ENCODE results near the gene PHTF2. TPM values are rescaled to one million over a fixed set of nuclear protein-coding genes. Genes with fewer than 3 reads are reported as not detected.

The PHTF2 gene
- polyA plus RNA-seq, 1 of the 3 experiments (the other 2 are of a cell fraction): 21.2 TPM

DNA sequence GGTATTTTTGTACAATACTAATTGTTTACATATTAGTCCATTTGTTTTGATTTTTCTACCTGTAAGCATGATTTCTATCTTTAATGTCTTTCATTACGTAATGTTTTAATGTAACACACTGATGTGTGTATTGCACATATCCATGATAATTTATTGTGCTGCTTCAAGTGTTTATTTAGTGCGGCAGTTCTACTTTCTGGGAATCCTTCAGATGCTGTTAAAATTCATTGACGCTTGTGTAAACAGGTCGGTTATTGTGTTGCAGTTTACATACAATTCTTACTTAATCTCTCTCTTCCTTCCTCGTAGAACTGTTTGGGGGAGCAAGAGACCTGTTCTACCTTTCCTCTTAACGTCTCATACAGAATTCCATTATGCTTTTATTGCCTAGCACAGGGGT lies 7.2 kb upstream of the PHTF2 start:
- Histone ChIP-seq H2AFZ (ENCODE audit: low read depth) (no peak overlapping the region), H3K9me3 (no peaks in the 10 kb centered on the region), H3K4me2 (no peak overlapping the region), H3K27me3 (ENCODE audit: insufficient read depth) (no peaks in the 10 kb centered on the region), H3K36me3 (replicated peaks in 1 of 2; ENCODE audit: control insufficient read depth in 1 of 2, insufficient read depth in 2 of 2, low read length in 1 of 2) (peaks cover 10 to 25% of the 10 kb centered on the region in 2 experiments), H3K4me1 (ENCODE audit: control insufficient read depth in 1 of 2, insufficient read depth in 2 of 2, low read depth in 1 of 2, low read length in 1 of 2) (no peaks in the 10 kb centered on the region; a peak in 1 of 4 replicates), H3K9ac (no peak overlapping the region), H3K9me2 (no peaks in the 10 kb centered on the region), H3F3A (replicated peaks; ENCODE audit: insufficient read depth) (peaks cover 17% of the 10 kb centered on the region), H3K27ac (ENCODE audit: low read depth in 2 of 2, low read length in 1 of 2) (no peak overlapping the region; a peak in 1 of 4 replicates), H3K4me3 (ENCODE audit: low read depth in 2 of 2, low read length in 1 of 2) (no peak overlapping the region), H4K20me1 (ENCODE audit: insufficient read depth) (0 out of 2 replicates have a peak, but pooled peaks cover 2% of the 10 kb centered on the region), H3K79me2 (ENCODE audit: insufficient read depth) (peaks cover 36% of the 10 kb centered on the region)
- DNase-seq: no peak
- ChIA-PET CTCF (no interaction called here), POLR2A (interaction anchor here (0.7 kb wide), 1 partner anchor 973 kb away, joined by 3 read pairs; no protein-coding TSS in a partner anchor)
- WGBS (ENCODE audit: low lambda C conversion rate): 90% methylated on average over 6 of the region's 6 CpGs
- TF ChIP-seq FOXJ3 (CRISPR knock-in tag; IDR thresholded peaks at IDR 0.05): no peak
- TF ChIP-seq, protein P1, sequence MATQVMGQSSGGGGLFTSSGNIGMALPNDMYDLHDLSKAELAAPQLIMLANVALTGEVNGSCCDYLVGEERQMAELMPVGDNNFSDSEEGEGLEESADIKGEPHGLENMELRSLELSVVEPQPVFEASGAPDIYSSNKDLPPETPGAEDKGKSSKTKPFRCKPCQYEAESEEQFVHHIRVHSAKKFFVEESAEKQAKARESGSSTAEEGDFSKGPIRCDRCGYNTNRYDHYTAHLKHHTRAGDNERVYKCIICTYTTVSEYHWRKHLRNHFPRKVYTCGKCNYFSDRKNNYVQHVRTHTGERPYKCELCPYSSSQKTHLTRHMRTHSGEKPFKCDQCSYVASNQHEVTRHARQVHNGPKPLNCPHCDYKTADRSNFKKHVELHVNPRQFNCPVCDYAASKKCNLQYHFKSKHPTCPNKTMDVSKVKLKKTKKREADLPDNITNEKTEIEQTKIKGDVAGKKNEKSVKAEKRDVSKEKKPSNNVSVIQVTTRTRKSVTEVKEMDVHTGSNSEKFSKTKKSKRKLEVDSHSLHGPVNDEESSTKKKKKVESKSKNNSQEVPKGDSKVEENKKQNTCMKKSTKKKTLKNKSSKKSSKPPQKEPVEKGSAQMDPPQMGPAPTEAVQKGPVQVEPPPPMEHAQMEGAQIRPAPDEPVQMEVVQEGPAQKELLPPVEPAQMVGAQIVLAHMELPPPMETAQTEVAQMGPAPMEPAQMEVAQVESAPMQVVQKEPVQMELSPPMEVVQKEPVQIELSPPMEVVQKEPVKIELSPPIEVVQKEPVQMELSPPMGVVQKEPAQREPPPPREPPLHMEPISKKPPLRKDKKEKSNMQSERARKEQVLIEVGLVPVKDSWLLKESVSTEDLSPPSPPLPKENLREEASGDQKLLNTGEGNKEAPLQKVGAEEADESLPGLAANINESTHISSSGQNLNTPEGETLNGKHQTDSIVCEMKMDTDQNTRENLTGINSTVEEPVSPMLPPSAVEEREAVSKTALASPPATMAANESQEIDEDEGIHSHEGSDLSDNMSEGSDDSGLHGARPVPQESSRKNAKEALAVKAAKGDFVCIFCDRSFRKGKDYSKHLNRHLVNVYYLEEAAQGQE (IDR thresholded peaks at IDR 0.05; ENCODE audit: low read depth, low read length): no peak
- no peak for TF ChIP-seq SIN3A (IDR thresholded peaks at IDR 0.05; ENCODE audit: borderline replicate concordance, low read depth, low read length)
- TF ChIP-seq, protein P2, sequence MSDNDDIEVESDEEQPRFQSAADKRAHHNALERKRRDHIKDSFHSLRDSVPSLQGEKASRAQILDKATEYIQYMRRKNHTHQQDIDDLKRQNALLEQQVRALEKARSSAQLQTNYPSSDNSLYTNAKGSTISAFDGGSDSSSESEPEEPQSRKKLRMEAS (IDR thresholded peaks at IDR 0.05; ENCODE audit: low read depth): no peak
- no peak for TF ChIP-seq JUND (IDR thresholded peaks at IDR 0.05)
- TF ChIP-seq RCOR1 (IDR thresholded peaks at IDR 0.05; ENCODE audit: low read length): no peak
- TF ChIP-seq YY1 (IDR thresholded peaks at IDR 0.05; ENCODE audit: low read depth): no peak
- no peak for TF ChIP-seq NFIC (IDR thresholded peaks at IDR 0.05; ENCODE audit: borderline replicate concordance)
- TF ChIP-seq, protein P3, sequence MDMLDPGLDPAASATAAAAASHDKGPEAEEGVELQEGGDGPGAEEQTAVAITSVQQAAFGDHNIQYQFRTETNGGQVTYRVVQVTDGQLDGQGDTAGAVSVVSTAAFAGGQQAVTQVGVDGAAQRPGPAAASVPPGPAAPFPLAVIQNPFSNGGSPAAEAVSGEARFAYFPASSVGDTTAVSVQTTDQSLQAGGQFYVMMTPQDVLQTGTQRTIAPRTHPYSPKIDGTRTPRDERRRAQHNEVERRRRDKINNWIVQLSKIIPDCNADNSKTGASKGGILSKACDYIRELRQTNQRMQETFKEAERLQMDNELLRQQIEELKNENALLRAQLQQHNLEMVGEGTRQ (IDR thresholded peaks at IDR 0.05; ENCODE audit: borderline replicate concordance, low read depth, low read length): no peak
- TF ChIP-seq, protein P4, sequence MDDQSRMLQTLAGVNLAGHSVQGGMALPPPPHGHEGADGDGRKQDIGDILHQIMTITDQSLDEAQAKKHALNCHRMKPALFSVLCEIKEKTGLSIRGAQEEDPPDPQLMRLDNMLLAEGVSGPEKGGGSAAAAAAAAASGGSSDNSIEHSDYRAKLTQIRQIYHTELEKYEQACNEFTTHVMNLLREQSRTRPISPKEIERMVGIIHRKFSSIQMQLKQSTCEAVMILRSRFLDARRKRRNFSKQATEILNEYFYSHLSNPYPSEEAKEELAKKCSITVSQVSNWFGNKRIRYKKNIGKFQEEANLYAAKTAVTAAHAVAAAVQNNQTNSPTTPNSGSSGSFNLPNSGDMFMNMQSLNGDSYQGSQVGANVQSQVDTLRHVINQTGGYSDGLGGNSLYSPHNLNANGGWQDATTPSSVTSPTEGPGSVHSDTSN (IDR thresholded peaks at IDR 0.05): no peak
- TF ChIP-seq NRF1 (IDR thresholded peaks at IDR 0.05; ENCODE audit: low read depth, low read length): no peak
- no peak for TF ChIP-seq ELF1 (IDR thresholded peaks at IDR 0.05)
